ENCODE measurements around the gene APOC1.
"Not testable (repeated sequence)": the region's sequence is repeated elsewhere in the genome, so short reads cannot be mapped to it uniquely, and the experiment has no call there.

Gene APOC1

GRCh38 chr19:44890366-44891015 is 23.9 kb upstream of the APOC1 start:
- no peak for DNase-seq

GRCh38 chr19:44891016-44891882 is 23.2 kb upstream of the APOC1 start, which contains the start of gene TOMM40:
TSS of gene TOMM40 (plus strand) at chr19:44891254. CDS start at chr19:44891416, 162 bp downstream.
- peak; percentile 100 for DNase-seq

GRCh38 chr19:44892932-44893331 is 21.5 kb upstream of the APOC1 start:
- DNase-seq: no peak

GRCh38 chr19:44893332-44894051 is 20.9 kb upstream of the APOC1 start:
- DNase-seq: no peak

GRCh38 chr19:44894052-44894400 is 20.4 kb upstream of the APOC1 start:
- no peak for DNase-seq

GRCh38 chr19:44894946-44895345 is 19.5 kb upstream of the APOC1 start:
- DNase-seq: no peak

GRCh38 chr19:44897835-44898234 is 16.6 kb upstream of the APOC1 start:
- DNase-seq: no peak

- no peak for DNase-seq
Observed at GRCh38 chr19:44900328-44901244, 13.8 kb upstream of the APOC1 start.

GRCh38 chr19:44903216-44903601 is 11.2 kb upstream of the APOC1 start:
- DNase-seq: no peak

GRCh38 chr19:44903602-44904425 is 10.6 kb upstream of the APOC1 start:
- DNase-seq: peak; percentile 88 to 90

GRCh38 chr19:44904426-44904994 is 9.9 kb upstream of the APOC1 start:
- peak; percentile 43 to 44 for DNase-seq

- DNase-seq: peak; percentile 42 to 47
Observed at GRCh38 chr19:44905437-44906160, 8.8 kb upstream of the APOC1 start, which contains the start of gene APOE. TSS of gene APOE (plus strand) at chr19:44905796. CDS start at chr19:44906625, 829 bp downstream.

- DNase-seq: no peak
Observed at GRCh38 chr19:44907613-44908012, 6.8 kb upstream of the APOC1 start.

- DNase-seq: no peak
Observed at GRCh38 chr19:44908074-44908835, 6.2 kb upstream of the APOC1 start.

- no peak for DNase-seq
Observed at GRCh38 chr19:44908836-44909261, 5.6 kb upstream of the APOC1 start.

- DNase-seq: no peak
Observed at GRCh38 chr19:44909775-44910174, 4.6 kb upstream of the APOC1 start.

GRCh38 chr19:44911896-44912295 is 2.5 kb upstream of the APOC1 start:
- not testable (repeated sequence) for DNase-seq

- no peak for DNase-seq
Observed at GRCh38 chr19:44912854-44913253, 1.6 kb upstream of the APOC1 start.
